HG02973 (cell line): ENCODE data around the gene RTP1.
"Not testable (repeated sequence)": the region's sequence is repeated elsewhere in the genome, so short reads cannot be mapped to it uniquely, and the experiment has no call there.

Experiments used
- ATAC-seq: cut with Tn5 transposase; IDR thresholded peaks from one replicate; pipeline ENCODE4 v1.9.1; 2021; ENCODE audit warnings: moderate library complexity; ENCODE audit not compliant: unreplicated experiment

Gene RTP1, protein sequence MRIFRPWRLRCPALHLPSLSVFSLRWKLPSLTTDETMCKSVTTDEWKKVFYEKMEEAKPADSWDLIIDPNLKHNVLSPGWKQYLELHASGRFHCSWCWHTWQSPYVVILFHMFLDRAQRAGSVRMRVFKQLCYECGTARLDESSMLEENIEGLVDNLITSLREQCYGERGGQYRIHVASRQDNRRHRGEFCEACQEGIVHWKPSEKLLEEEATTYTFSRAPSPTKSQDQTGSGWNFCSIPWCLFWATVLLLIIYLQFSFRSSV

DNA sequence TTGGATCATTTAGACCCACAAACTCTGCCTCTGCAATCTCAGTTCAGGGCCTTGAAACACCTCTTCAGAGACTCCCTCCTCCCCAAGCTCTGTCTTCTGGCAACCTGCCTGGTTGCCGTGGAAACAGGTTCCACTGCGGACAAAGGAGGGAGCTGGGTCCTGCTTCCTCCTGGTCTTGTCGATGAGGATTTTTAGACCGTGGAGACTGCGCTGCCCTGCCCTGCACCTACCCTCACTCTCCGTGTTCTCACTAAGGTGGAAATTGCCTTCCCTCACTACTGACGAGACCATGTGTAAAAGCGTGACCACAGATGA is at the start of gene RTP1:
Gene RTP1, plus strand, starts transcription at position 152 of the 315 bp plus-strand sequence. Its CDS starts 30 bp downstream, at position 182.
- no peak for ATAC-seq

DNA sequence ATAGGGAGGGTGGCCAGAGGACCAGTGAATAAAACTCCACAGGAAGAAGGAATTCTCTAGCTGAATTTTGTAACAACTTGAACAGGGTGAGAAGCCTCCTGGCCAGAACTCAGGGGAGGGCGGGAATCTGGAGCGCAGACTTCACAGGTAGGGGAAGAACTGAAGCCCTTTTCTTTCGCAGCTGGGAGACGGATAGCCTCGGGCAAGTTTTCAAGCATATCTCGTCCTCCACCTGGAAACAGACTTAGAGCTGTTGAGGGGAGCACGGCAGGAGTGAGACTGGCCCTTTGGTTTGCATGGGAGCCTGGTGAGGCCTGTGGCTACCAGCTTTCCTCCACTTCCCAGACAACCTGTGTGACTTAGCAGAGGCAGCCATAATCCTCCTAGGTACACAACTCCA is 47.1 kb upstream of the RTP1 start:
- ATAC-seq = no peak

DNA sequence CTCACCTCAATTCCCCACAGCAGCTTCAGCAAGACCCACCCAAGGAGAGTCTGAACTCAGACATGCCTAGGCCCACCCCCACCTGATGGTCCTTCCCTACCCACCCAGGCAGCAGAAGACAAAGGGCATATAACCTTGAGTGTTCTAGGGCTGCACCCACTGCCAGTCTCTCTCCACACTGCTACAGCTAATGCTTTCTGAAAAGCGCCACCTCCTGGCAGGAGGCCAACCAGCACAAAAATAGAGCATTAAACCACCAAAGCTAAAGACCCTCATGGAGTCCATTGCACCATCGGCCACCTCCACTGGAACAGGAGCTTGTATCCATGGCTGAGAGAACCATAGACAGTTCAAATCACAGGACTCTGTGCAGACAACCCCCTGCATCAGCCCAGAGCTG is 46.7 kb upstream of the RTP1 start:
- no peak for ATAC-seq

DNA sequence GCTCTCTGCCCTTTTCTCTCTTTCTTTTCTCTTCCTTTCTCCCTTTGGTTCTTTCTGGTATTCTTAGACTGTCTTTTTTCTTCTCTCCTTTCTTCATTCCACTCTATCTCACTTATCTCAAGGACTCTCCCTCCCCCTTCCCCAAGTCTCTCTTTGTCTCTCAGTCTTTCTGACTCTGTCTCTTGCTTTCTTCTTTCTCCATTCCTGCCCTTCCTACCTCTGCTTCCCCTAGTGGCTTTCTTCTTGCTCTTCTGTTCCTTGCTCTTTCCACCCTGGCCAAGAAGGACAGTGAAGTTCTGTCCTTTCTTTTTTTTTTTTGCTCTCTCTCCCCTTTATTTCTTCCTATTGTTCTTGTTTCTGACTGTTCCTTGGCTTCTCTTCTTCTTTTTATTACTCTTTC is 35.7 kb upstream of the RTP1 start:
- ATAC-seq = no peak

DNA sequence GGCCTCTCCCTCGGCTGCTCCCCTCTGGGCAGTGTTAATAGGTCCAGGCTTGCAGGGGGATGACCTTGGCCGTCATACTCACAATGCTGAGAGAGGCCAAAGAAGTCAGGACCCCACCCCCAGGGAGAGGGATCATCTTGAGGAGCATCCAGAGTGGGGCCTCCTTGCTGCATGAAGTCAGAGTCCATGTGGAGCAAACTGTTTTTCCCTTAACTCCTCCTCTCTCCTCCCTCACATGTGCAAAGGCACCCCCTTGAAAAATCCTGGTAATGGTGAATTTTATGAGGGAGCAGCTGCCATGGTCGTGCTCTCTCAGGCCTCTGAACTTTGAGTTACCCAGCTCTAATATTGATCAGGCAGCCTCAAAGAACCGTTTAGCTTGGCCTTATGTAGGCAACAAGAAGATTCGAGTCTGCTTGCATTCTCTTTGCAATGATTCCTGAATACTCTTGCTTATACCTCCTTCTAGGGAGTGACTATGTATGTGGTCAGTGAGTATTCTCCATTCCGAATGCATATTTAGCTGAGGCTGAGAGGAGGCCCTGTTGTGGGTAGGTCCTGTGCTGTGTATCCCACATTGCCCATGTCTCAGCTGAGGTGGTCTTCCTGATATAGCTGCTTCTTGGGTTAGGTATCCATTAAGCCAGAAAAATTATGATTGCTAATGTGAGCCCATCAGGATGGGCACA is 34.9 kb upstream of the RTP1 start:
- ATAC-seq = no peak

DNA sequence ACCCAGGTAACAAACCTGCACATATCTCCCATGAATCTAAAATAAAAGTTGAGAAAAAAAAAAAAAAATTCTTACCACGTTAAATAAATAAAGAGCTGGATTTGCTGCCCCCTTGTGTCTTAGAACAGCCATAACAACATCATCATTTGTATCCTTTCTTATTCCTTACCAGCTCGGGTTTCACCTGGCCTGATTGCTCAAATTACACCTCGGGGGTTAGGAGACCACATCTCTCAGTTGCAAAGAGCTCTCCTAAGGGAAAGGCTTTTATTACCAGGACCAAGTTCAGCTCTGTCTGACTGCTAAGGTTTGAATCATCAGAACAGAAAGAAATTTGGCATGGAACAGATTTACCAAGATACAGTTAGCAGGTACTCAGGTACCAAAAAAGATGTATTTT is 32.1 kb upstream of the RTP1 start:
- no peak for ATAC-seq

DNA sequence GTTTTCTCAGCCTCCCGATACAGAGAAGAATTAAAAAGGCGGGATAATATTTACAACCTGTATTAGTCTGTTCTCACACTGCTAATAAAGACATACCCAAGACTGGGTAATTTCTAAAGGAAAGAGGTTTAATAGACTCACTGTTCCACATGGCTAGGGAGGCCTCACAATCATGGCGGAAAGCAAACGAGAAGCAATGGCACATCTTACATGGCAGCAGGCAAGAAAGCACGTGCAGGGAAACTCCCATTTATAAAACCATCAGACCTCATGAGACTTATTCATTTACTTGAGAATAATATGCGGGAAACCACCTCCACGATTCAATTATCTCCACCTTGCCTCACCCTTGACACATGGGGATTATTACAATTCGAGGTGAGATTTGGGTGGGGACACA is 30.5 kb upstream of the RTP1 start:
- no peak for ATAC-seq

DNA sequence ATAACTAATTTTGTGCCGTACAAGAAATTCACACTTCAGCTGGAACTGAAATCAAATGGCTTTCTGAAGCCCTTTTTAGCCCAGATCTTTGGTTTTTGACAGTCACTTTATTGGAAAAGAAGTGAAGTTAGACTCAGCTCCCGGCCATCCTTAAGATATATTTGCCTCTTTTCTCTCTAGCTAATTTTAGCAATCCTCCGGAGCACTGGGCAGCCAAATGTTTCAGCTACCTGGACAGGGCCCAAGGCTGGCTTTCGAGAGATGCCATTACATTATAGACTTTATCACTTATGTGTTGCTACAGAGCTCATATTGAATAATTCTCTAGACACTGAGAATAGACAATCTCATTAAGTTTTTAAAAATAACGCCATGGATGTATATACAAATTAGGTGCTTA is 29.5 kb upstream of the RTP1 start:
- no peak for ATAC-seq

DNA sequence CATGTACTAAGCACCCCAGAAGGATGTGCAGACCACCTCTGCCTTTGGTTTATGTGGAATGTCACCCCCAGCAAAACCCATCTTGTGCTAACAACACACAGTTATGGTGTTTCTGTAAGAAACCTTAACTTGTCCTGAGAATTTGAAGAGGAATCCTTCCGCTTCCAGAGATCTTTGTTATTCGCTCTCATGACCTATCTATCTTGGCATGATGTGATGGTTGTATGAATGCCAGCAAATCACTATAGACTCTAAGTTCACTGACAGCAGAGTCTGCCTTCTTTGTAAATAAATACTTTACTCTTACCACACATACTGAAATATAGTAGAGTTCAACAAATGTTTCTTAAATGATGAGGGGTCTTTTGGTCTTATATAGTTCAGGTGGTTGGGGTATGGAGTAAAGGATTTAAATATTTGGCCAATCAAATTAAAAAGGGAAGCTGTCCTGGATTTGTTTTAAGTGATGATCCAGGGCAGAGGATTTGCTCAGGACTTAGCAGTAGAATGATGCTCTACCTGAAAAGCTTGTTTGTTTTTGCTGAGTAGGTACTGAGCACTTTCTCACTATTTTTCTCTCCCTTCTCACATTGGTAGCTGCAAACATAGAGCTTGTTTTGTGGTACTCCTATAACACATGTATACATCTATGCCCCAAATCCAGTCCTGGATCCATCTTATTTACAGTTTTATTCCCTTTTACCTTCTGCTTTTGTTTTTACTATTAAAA is 27.9 kb upstream of the RTP1 start:
- no peak for ATAC-seq

DNA sequence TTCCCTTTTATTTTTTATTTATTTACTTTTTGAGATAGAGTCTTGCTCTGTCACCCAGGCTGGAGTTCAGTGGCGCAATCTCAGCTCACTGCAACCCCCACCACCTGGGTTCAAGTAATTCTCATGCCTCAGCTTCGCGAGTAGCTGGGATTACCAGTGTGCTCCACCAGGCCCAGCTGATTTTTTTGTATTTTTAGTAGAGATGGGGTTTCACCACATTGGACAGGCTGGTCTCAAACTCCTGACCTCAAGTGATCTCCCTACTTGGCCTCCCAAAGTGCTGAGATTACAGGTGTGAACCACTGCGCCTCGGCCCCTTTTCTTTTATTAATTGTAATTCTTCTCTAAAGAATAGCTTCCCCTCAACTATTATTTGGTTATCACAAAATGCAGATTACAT is 26.4 kb upstream of the RTP1 start:
- not testable (repeated sequence) for ATAC-seq

DNA sequence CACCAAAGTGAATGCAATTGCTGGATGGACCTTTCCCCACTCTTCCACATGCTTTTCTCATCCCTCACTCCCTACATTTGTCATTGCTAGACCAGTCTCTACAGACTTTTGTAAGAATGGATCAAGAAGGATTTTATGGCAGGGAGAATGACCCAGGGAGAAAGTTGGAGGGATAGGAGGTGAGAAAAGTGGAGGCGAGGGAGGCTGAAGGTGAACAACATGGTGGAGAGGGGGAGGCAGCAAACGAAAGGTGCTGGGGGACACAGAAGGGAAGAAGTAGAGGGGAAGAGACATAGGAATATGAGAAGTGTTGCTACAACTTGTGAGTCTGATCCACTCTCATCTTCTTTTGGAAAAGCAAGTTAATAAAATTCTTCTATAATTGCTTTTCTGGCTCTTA is 24.4 kb upstream of the RTP1 start:
- ATAC-seq = no peak

DNA sequence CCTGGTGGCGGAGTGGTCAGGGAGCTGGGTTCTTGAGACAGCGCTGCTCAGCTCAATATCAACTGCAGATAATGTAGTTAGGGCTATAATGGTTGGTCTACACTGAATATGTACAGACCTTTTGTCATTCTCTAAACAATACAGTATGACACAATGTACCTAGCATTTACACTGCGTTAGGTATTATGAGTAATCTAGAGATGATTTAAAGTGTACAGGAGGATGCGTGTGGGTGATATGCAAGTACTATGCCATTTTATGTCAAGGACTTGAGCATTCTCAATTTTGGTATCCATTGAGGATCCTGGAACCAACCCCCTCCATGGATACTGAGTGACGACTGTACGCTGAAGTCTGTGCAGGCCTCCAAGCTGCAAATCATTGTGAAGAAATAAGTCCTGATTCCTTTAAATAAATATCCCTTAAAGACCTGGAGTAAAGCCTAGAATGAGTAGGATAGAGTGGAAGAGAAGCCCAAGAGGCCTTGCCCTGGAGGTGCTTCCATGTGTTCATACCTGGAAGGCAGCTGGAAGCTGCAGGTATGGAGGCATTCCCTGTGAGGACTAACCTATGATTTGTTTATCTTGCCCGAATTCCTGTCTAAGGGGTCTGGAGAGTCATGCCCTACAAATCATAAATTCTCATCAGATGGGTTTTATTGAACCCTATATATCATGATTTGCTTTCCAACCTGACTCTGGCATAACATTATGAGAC is 15.7 kb upstream of the RTP1 start:
- no peak for ATAC-seq

DNA sequence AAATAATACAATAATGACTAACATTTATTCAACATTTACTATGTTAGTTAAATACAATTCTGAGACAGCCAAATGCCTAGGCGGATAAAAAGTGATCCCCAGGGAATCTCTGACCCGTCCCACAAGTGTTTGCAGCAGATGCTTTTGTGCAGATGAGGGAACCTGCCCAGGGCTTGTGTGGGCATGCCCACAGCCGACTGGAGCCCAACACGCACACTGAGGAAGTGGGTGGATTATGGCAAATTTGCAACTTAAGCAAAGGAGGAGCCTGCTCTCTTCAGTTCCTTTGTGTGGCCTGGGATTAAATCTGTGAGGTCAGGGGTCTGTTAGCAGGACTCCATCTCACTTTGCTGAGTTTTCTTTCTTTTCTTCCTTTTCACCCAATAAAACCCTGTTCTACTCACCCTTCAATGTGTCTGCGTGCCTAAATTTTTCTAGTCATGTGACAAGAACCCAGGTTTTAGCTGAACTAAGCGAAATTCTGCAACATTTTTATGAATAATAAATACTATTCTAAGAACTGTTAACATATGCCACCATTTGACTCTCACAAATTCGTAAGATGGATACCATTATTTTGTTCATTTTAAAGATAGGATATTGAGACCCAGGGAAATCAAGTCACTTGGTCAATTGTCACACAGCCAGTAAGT is 13.9 kb upstream of the RTP1 start:
- no peak for ATAC-seq

DNA sequence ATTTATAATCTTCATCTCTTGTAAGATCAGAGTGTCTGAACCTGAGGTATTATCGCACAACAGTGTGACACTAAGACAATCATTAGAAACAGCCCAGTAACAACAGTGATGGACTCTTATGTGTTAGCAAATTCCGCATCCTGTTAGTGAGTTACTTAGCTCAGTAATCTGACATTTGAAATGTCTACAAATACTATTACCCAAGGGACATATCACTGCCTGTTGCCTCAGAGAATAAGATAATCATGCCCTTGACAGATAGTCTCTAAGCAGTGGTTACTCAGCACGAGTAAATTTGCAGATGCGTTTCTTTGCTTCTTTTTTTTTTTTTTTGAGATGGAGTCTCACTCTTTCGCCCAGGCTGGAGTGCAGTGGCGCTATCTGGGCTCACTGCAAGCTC is 13.4 kb upstream of the RTP1 start:
- ATAC-seq = no peak

DNA sequence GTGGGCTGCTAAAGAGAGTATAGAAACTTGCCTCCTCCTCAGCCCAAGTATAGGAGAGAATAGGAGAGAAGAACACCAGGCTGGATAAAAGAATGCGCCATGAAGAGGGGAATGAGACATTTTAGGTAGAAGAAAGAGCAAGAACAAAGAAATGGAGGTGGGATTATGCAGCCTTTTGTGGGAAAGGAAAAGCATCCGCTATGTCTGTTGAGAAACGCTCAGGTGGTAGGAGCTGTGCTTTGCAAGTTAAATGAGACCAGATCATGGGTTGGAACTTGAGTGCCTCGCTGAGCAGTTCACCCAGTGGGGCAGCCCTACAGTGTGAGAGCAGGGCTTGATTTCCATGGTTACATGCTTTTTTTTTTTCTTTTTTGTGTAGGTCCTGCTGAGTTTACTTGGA is 11.5 kb upstream of the RTP1 start:
- no peak for ATAC-seq

DNA sequence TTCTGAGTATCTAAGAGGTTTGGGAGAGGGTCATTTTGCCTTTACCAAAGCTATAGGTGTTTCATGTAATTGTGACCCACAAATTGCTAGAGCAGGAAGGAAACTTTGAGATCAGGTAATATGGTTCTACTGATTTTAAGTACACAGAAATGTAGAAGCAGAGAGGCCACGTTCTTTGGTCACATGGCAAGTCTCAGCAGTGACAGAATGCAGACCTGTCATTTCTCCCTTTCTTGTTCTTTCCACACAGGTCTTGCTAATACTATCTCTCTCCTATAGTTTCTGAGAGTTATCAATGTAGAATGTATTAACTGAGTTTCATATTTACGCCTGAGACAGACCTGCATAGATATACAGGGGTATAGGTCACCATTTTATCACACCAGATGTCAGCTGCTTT is 10.9 kb upstream of the RTP1 start:
- no peak for ATAC-seq

DNA sequence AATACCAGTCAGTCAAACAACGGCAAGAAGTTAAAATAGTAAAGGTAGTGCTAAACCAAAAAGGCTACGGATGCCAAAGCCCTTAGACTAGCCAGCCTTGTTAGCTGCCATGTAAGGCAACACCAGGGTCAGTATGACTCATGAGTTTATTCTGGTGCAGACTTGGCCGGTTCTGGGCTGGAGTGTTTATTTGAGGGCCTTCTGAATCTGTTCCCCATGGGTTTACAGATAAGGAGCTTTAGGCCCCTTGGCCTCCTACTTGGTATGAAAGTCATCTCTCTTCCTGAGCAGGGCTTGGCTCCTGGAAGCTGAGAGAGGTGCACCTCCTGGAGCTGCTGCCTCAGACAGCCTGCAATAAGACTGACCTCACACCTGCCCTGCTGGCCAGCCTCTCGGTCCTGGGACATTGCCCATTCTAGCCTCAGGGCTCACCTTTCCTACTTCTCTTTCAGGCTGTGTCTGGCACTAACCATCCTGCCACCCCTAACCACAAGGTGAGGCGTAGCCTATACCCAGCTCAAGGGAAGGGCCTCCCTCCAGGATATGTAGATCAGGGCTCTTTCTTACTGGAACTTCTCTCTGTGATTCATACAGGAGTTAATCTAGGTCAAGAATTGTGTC is 10.4 kb upstream of the RTP1 start:
- ATAC-seq = no peak

DNA sequence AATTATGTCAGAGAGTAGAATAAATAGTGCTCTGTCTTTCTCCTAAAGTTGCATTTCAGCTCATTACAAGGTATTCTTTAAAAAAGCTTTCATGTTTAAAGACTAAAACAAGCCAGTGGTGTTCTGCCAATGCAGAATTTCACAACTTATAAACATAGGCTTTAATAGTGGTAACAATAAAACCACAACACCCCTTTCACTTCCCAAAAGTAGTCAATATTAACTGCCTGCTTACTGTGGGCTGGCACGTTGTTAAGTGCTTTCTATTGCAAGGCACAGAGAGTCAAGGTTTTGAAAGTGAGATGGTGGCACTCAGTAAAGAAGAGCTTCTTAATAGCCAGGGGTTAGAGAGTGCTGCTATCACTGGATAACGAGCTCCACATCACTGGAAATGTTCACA is 8.4 kb upstream of the RTP1 start:
- no peak for ATAC-seq

DNA sequence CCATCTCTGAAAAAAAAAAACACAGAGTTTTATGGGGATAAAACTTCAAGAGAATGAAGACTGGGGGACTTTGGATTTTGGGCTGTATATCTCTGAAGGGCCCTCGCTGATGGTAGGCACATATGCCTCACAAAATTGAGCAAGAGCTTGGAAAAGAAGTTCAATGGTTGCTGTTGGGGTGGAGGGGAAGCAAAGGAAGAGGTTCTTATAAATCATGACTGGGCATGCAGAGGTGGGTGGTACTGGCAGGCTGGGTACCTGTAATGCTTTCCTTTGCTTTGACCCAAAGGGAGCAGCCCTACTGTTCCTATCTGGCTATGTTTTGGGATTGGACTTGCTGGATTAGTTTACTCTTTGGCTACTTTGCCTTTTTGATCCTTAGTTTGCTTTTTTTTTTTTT is 6.0 kb upstream of the RTP1 start:
- ATAC-seq = no peak

DNA sequence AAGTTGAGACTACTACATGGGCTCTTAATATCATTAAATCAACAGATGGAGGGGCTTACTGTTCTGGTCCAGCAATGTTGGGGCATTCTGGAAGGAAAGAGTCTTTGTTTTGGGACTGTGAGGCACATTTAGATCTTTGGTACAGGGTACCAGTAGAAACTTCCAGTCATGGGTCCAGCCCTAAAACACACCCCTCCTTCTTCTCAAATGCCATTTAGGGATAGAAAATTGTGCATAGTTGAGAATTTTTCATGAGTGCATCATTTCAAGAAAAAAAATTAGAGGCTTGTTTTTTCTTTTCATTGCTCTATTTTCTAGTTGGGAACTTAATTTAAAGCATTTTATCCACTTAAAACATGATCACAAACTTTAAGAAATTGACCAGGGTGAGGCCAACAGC is 4.1 kb upstream of the RTP1 start:
- ATAC-seq = no peak
